NB4 (cell line): ENCODE measurements around the gene ZNF624.
A peak's percentile ranks its signal among the peaks of the same experiment; 100 is the strongest.

Experiments used
- DNase-seq: peaks from one replicate; pipeline ENCODE4 v3.0.0; 2010; ENCODE audit warnings: low read depth
- H3K4me3 ChIP-seq: one replicate; pipeline ENCODE4 v1.5.1; 2011; ENCODE audit warnings: mild to moderate bottlenecking, low read depth, low read length, moderate library complexity
- MYC ChIP-seq: IDR thresholded peaks from 2 replicates; pipeline ENCODE4 v1.6.1; 2011; ENCODE audit warnings: low read depth, low read length
- POLR2A ChIP-seq: IDR thresholded peaks from 2 replicates; pipeline ENCODE4 v1.6.1; 2011; ENCODE audit warnings: mild to moderate bottlenecking; ENCODE audit not compliant: insufficient read length; ENCODE audit errors: extremely low read depth
- TF ChIP-seq, protein P1 (sequence below): IDR thresholded peaks from 2 replicates; pipeline ENCODE4 v1.6.1; 2011; ENCODE audit warnings: low read depth, low read length
- TF ChIP-seq, protein P2 (sequence below): IDR thresholded peaks from one replicate; pipeline ENCODE4 v1.5.1; 2012; ENCODE audit warnings: low read depth, low read length

Gene ZNF624

DNA sequence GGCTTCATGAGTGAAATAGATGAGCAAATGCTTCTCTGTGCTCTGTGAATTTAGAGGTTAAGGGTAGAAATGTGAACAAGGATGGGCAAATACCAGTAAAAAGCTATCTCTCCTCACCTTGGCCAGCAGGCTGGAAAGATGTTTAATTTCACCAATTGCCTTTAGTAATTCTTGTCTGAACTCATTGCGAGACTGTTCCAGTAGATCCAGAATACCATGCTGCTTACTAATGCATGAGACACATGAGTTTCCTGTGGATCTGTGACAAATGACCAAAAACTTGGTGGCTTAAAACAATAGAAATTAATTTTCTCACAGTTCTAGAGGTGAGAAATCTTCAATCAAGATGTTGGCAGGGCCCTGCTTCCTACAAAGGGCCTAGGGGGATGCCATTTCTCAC, 9.3 kb upstream of the ZNF624 start:
- TF ChIP-seq, protein P1, sequence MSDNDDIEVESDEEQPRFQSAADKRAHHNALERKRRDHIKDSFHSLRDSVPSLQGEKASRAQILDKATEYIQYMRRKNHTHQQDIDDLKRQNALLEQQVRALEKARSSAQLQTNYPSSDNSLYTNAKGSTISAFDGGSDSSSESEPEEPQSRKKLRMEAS, result no peak
- TF ChIP-seq MYC, result no peak
- no peak for TF ChIP-seq POLR2A
- TF ChIP-seq, protein P2, sequence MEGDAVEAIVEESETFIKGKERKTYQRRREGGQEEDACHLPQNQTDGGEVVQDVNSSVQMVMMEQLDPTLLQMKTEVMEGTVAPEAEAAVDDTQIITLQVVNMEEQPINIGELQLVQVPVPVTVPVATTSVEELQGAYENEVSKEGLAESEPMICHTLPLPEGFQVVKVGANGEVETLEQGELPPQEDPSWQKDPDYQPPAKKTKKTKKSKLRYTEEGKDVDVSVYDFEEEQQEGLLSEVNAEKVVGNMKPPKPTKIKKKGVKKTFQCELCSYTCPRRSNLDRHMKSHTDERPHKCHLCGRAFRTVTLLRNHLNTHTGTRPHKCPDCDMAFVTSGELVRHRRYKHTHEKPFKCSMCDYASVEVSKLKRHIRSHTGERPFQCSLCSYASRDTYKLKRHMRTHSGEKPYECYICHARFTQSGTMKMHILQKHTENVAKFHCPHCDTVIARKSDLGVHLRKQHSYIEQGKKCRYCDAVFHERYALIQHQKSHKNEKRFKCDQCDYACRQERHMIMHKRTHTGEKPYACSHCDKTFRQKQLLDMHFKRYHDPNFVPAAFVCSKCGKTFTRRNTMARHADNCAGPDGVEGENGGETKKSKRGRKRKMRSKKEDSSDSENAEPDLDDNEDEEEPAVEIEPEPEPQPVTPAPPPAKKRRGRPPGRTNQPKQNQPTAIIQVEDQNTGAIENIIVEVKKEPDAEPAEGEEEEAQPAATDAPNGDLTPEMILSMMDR, result no peak
- no peak for DNase-seq
- H3K4me3 ChIP-seq, result no peak overlapping the region

DNA sequence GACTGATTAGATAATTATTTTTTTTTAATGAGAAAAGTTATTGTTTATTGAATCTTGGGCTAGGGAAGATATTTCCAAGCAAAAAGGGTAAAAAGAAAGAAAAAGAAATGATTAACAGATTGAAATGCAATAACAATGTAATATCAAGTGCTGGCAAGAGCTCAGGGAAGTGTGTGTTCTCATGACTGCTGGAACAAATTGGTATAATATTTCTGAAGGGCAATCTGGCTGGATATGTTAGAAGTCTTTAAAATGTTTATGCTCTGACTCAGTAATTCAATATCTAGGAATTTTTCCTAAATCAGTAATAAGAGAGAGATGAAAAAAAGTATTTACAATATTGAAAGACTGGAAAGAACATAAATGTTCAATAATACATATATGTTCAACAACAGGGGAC, 7.6 kb upstream of the ZNF624 start:
- H3K4me3 ChIP-seq, result no peak overlapping the region
- no peak for TF ChIP-seq MYC
- TF ChIP-seq, protein P1, result no peak
- TF ChIP-seq, protein P2, result no peak
- no peak for TF ChIP-seq POLR2A
- DNase-seq, result no peak

DNA sequence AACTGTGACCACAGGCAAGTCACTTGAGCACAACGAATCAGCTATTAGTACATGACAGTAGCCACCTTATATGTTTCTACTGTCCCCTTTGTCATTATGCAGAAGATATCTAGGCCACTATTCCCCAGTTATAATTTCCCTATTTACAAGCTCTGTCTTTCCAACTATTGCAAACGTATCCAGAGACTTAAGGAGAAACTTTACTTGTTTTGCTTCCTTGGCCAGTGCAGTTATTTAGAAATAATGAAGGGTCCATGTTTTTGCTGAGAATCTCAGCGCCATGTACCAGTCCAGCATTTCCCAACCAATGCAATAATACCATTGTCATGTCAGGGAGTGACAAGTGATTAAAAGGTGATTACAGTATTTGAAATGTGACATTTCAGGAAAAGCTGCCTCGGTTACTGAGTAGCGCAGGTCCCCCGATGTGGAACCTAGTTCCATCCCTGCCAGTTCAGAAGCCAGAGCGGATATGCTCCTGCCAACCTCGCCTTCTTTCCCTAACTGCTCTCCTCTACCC, 743 bp downstream of the ZNF624 start:
- peak; percentile 22 for DNase-seq
- H3K4me3 ChIP-seq, result peak overlapping the region; percentile 84
- TF ChIP-seq, protein P1, result no peak
- TF ChIP-seq MYC (no peak), POLR2A (no peak)
- TF ChIP-seq, protein P2, result no peak

DNA sequence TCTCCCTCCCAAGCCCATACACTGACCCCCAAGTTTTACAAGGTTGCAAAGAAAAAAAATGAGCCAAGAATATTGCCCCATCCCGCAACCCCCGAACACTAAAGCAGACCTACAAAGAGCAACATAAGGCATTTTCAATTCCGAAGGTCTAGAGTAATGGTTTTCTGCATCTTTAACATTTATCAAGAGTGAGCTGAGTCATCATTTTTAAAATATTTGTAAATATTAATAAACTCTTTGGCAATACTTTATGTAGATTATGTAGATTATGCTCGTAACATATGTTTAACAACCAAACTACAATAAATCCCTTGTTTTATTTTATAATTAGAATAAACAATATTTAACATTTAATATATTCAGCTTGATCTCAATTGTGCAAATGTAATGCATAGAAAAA, 1.4 kb downstream of the ZNF624 start:
- DNase-seq, result no peak
- TF ChIP-seq, protein P1, result no peak
- TF ChIP-seq, protein P2, result no peak
- TF ChIP-seq MYC (no peak), POLR2A (no peak)
- H3K4me3 ChIP-seq, result peak overlapping the region; percentile 84

DNA sequence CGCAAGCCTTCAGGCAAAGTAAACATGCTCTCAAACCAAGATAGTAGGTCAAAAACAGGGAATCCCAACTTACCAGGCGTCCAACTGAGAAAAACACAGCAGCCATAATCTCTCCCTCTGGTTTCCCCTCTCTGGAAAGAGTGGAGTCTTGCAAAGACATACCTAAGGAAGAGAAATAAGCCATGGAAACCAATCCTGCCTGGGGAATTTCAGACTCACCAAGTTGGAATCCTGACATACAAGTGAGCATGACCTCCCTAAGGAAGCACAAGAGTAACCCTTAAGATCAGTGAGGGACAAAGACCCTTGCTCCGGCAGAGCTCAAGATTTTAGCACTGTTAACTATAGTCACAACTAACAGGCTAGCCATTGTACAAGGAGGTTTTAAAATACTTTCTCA, 4.1 kb downstream of the ZNF624 start:
- DNase-seq, result no peak
- TF ChIP-seq, protein P2, result no peak
- TF ChIP-seq POLR2A (no peak), MYC (no peak)
- TF ChIP-seq, protein P1, result no peak
- H3K4me3 ChIP-seq, result no peak overlapping the region

DNA sequence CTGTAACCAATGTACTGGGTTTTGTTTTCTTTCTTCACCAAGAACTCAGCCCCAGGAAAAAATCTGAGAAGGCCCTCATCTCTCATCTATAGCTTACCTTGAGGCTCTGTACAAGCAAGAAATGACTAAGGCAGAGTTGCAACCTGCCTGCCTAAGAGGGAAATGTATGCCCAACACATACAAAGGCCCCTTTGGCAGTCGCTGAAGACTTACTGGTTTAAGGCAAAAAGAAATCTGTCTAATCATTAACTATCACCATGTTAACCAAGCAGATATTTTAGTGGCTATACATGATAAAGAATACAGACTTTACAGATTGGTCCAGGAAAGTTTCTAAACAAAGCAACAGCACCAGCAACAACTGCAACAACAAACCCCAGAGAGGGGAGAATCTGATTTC, 14.2 kb downstream of the ZNF624 start:
- TF ChIP-seq POLR2A (no peak), MYC (no peak)
- TF ChIP-seq, protein P1, result no peak
- TF ChIP-seq, protein P2, result no peak
- no peak for DNase-seq
- H3K4me3 ChIP-seq, result no peak overlapping the region
